GM12878 (cell line): ENCODE data around the gene SLC1A2. TPM values are rescaled to one million over a fixed set of nuclear protein-coding genes. Genes with fewer than 3 reads are reported as not detected.

Experiments used
- ATAC-seq: fragments of 200-7000 bp; cut with Tn5 transposase; 3 replicates; pipeline ENCODE4 v1.9.1; 2020; ENCODE audit warnings: mild to moderate bottlenecking, moderate library complexity
- BruUV-seq: library from RNA; stranded (reverse); fragments of 400-500 nt; replicated peaks from 2 replicates; lab custom pipeline; 2021; lab: Mats Ljungman, UMichigan
- CTCF ChIA-PET: fragments of 300-600 bp; sonication (Branson Sonifier 250); formaldehyde crosslinking; extraction: SDS; loops from one replicate; lab custom pipeline; 2021; ENCODE audit warnings: inconsistent platforms; lab: Yijun Ruan, JAX
- POLR2A ChIA-PET: fragments of 350-600 bp; formaldehyde crosslinking; extraction: SDS; loops from one replicate; lab custom pipeline; 2021; ENCODE audit warnings: inconsistent platforms; lab: Charles Lee
- RAD21 ChIA-PET: fragments of 300-600 bp; sonication (Branson Sonifier 250); formaldehyde crosslinking; loops from one replicate; lab custom pipeline; 2023; ENCODE audit warnings: antibody characterized with exemption; ENCODE audit not compliant: unreplicated experiment; lab: Charles Lee
- SMC1A ChIA-PET: fragments of 300-600 bp; sonication (Branson Sonifier 250); formaldehyde crosslinking; loops from one replicate; lab custom pipeline; 2023; ENCODE audit not compliant: unreplicated experiment, uncharacterized antibody; lab: Charles Lee
- DNase-seq: peaks from one replicate; pipeline ENCODE4 v3.0.0-alpha.2; 2011; ENCODE audit warnings: low read depth, low spot score
- FAIRE-seq: peaks from 3 replicates; lab custom pipeline; 2011; peaks lifted over from hg19 to GRCh38; lab: Jason Lieb, UNC
- H2AFZ ChIP-seq: 2 replicates; pipeline ENCODE4 v1.6.0; 2011; ENCODE audit warnings: low read depth, low read length, control low read depth; ENCODE audit not compliant: control insufficient read depth
- H3K27ac ChIP-seq: 2 replicates; pipeline ENCODE4 v1.5.1; 2011; ENCODE audit warnings: control low read depth; ENCODE audit not compliant: control insufficient read depth, insufficient read depth
- H3K27me3 ChIP-seq, 2 experiments: replicated peaks in 1 of 2; 2 replicates each; pipeline versions ENCODE4 v1.6.0 to v1.6.1; 2011; ENCODE audit warnings: low read length in 1 of 2; ENCODE audit not compliant: control insufficient read depth in 2 of 2, insufficient read depth in 2 of 2
- H3K36me3 ChIP-seq, 2 experiments: 2 replicates each; pipeline ENCODE4 v1.5.1; 2011; ENCODE audit warnings: low read length in 1 of 2; ENCODE audit not compliant: control insufficient read depth in 2 of 2, insufficient read depth in 2 of 2
- H3K4me1 ChIP-seq: 2 replicates; pipeline ENCODE4 v1.6.1; 2011; ENCODE audit warnings: mild to moderate bottlenecking, low read length, moderate library complexity, mixed read lengths; ENCODE audit not compliant: control insufficient read depth, insufficient read depth
- H3K4me2 ChIP-seq: 2 replicates; pipeline ENCODE4 v1.6.0; 2011; ENCODE audit warnings: control low read depth; ENCODE audit not compliant: control insufficient read depth, insufficient read depth
- H3K4me3 ChIP-seq: fragments of 200-600 bp; sonication (generic); 2 replicates; pipeline ENCODE4 v1.5.1; 2016
- H3K79me2 ChIP-seq: 2 replicates; pipeline ENCODE4 v1.6.0; 2011; ENCODE audit warnings: low read length; ENCODE audit not compliant: control insufficient read depth, insufficient read depth
- H3K9ac ChIP-seq: 2 replicates; pipeline ENCODE4 v1.8.0; 2011; ENCODE audit warnings: low read length, control low read depth, mixed read lengths; ENCODE audit not compliant: control insufficient read depth, insufficient read depth
- H3K9me3 ChIP-seq: replicated peaks from 3 replicates; pipeline ENCODE4 v1.5.1; 2011; ENCODE audit warnings: mild to moderate bottlenecking, low read length; ENCODE audit not compliant: control insufficient read depth, insufficient read depth
- H4K20me1 ChIP-seq: 2 replicates; pipeline ENCODE4 v1.6.0; 2011; ENCODE audit not compliant: control insufficient read depth, insufficient read depth
- FOXK2 ChIP-seq: fragments of 450-650 bp; IDR thresholded peaks from 2 replicates; pipeline ENCODE4 v1.6.1; 2017; ENCODE audit warnings: mild to moderate bottlenecking, moderate library complexity
- SUZ12 ChIP-seq: fragments of 200-600 bp; sonication (generic); IDR thresholded peaks from one replicate; pipeline ENCODE4 v1.6.1; 2018; ENCODE audit warnings: antibody characterized with exemption, mild to moderate bottlenecking; ENCODE audit not compliant: unreplicated experiment
- ZNF274 ChIP-seq: IDR thresholded peaks from one replicate; pipeline ENCODE4 v1.8.0; 2011; ENCODE audit not compliant: insufficient read length, insufficient read depth
- WGBS: methylation state at CpG from one replicate; pipeline ENCODE4 v1.1.6; 2016; ENCODE audit warnings: low lambda C conversion rate; ENCODE audit not compliant: insufficient replicate concordance, insufficient coverage; ENCODE audit errors: missing lambda C conversion rate; 5-methylcytosine and 5-hydroxymethylcytosine counted together
- in situ Hi-C: fragments of 300-500 bp; cut with MboI; formaldehyde crosslinking; loops from 9 replicates; pipeline ENCODE4 v1.14.3; 2018; ENCODE audit warnings: mixed read lengths
- intact Hi-C: fragments of 100-400 bp; cut with micrococcal nuclease; formaldehyde crosslinking; loops from one replicate; pipeline ENCODE4 v1.14.2; 2022; ENCODE audit not compliant: unreplicated experiment
- polyA plus RNA-seq, 11 experiments: library from polyadenylated mRNA; depleted of rRNA in 4 of 11; unstranded in 6 of 11; stranded (reverse) in 5 of 11; fragments of >200 nt; fragmentation: Nextera tagmentation in 4 of 11; fragmentation: Illumina TruSeq in 1 of 11; extraction: Ambion mirVana in 4 of 11; extraction: Trizol in 1 of 11; gene quantifications; 1 replicate in 1 of 11; 2 replicates in 10 of 11; pipeline versions ENCODE4 v1.2.1 to v1.2.3, GENCODE V29; 2011 to 2016; ENCODE audit warnings: inconsistent platforms in 2 of 11, missing spikeins in 2 of 11, low read depth in 1 of 11
- total RNA-seq, 4 experiments: library from RNA; depleted of rRNA in 3 of 4; stranded (reverse); fragments of >200 nt in 3 of 4; fragmentation: Illumina TruSeq in 1 of 4; extraction: Trizol in 1 of 4; gene quantifications; 2 replicates each; pipeline versions ENCODE4 v1.2.1 to v1.2.3, GENCODE V29; 2013 to 2021

SLC1A2 gene
- total and polyA plus RNA-seq, 10 of the 15 experiments (the other 5 are each of a cell fraction or from before 2014, with no cell fraction given): 0.01 to 0.84 (median 0.22) TPM; not detected in 1

DNA sequence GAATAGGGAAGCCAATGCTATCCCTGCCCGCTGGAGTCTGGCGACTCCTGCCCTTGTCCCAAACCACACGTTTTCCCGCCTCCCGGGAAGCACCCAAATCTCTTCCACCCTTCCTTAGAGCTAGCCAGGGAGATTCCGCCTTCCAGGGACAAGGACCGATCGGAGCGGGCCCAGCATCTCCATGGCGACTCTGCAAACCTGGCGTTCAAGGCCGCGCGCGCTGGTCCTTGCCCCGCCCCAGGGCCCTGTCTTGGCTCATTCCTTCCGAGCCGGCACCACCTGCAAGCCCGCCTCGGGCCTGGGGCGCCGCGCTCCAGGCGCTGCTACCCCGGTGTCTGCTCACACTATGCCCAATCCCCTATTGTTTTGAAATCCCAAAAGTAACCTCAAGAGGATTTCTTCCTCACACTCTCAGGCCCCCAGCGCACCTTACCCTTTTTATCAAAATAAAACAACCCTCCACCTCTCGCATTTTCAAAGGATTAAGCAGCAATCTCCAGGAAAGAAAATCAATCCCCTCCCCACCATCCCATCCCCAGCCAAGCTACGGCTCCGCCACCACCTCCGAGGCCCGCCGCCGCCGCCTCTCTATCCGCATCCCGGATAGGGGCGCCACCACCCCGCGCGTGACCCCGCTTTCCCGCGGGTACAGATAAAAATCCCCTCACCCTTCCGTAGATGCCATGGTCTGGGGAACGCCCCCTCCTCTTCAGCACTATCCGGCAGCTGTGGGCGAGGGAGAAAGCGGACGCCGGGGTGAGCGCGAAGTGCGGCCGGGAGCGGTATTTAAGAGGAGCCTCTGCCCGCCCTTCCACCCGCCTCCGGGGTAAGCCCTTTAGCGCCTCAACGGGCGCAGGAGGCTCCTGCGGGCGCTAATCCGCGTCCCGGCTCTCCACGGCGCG is 825 bp downstream of the SLC1A2 start:
- H3K9me3 ChIP-seq: no peaks in the 10 kb centered on the region
- ChIA-PET SMC1A (no interaction called here), POLR2A (no interaction called here), CTCF (no interaction called here), RAD21 (interaction anchor here (0.6 kb wide), 1 partner anchor 70 kb away, joined by 4 read pairs; no protein-coding TSS in a partner anchor)
- no peaks in the 10 kb centered on the region for H3K4me1 ChIP-seq
- intact Hi-C loops (no loop called here), in situ Hi-C loops (loop anchor here (10.0 kb wide), 1 partner anchor 834 kb away; no protein-coding TSS in a partner anchor)
- ATAC-seq: peak; percentile 44
- H3K4me3 ChIP-seq: no peak overlapping the region
- H3K9ac ChIP-seq: no peak overlapping the region
- TF ChIP-seq SUZ12 (peak; percentile 93), ZNF274 (no peak)
- H3K27me3 ChIP-seq: peaks cover 21 to 26% of the 10 kb centered on the region in 2 experiments
- no peaks in the 10 kb centered on the region for H4K20me1 ChIP-seq
- no peaks in the 10 kb centered on the region for H3K79me2 ChIP-seq
- FAIRE-seq: no peak
- no TSS peak for BruUV-seq
- DNase-seq: no peak
- no peaks in the 10 kb centered on the region for H3K36me3 ChIP-seq
- peak overlapping the region; percentile 38; the same call in 1 of the 2 replicates for H3K4me2 ChIP-seq
- H3K27ac ChIP-seq: no peak overlapping the region
- WGBS: 4% methylated on average over 59 of the region's 69 CpGs
- no peak overlapping the region for H2AFZ ChIP-seq

- Histone ChIP-seq H3K36me3 (no peaks in the 10 kb centered on the region), H3K4me3 (no peak overlapping the region), H3K79me2 (no peaks in the 10 kb centered on the region), H3K9ac (no peak overlapping the region), H4K20me1 (no peaks in the 10 kb centered on the region), H3K27me3 (peaks cover 19 to 25% of the 10 kb centered on the region in 2 experiments), H3K4me2 (no peak overlapping the region), H2AFZ (no peak overlapping the region), H3K4me1 (no peaks in the 10 kb centered on the region), H3K27ac (no peak overlapping the region), H3K9me3 (no peaks in the 10 kb centered on the region)
- ChIA-PET CTCF (interaction anchor here (0.9 kb wide), 1 partner anchor 11 kb away, joined by 3 read pairs; no protein-coding TSS in a partner anchor), RAD21 (no interaction called here), POLR2A (no interaction called here), SMC1A (interaction anchor here (0.6 to 1.3 kb wide), 3 partner anchors 423 to 736 kb away, joined by 3 to 4 read pairs (median 3); no protein-coding TSS in a partner anchor)
- FAIRE-seq (no peak), DNase-seq (no peak), ATAC-seq (no peak)
- intact Hi-C loops (no loop called here), in situ Hi-C loops (loop anchor here (10.0 kb wide), 1 partner anchor 831 kb away; no protein-coding TSS in a partner anchor)
- 3% methylated on average over 2 of the region's 2 CpGs for WGBS
- TF ChIP-seq FOXK2: no peak
- BruUV-seq: no TSS peak
These were observed 3.9 kb downstream of the SLC1A2 start for GRCh38 chr11:35415487-35415886.
